Stimulated activated CD8-positive, alpha-beta memory T cell treated with anti-CD3 and anti-CD28 coated beads, Interleukin-2, amount 100 ng/mL, for 48 hours (primary cell): ENCODE results near the gene SPDYE2B.
"Not testable (repeated sequence)": the region's sequence is repeated elsewhere in the genome, so short reads cannot be mapped to it uniquely, and the experiment has no call there.

Source experiments
- DNase-seq, 2 donors: peaks; one replicate each; pipeline ENCODE4 v3.0.0-alpha.2; 2020; ENCODE audit warnings: low read depth in 2 of 2

Gene SPDYE2B

GRCh38 chr7:102649924-102650323 lies at the start of gene SPDYE2B:
SPDYE2B (plus strand) TSS chr7:102650319; CDS start chr7:102652349, 2,030 bp downstream.
- not testable (repeated sequence) for DNase-seq

GRCh38 chr7:102602317-102602716 lies 47.8 kb upstream of the SPDYE2B start:
- DNase-seq, result not testable (repeated sequence)

- DNase-seq, result not testable (repeated sequence)
These were observed 45.5 kb upstream of the SPDYE2B start for GRCh38 chr7:102604431-102605145.

- DNase-seq, result not testable (repeated sequence)
These were observed 43.3 kb upstream of the SPDYE2B start for GRCh38 chr7:102606848-102607247.

- not testable (repeated sequence) for DNase-seq
These were observed 40.4 kb upstream of the SPDYE2B start for GRCh38 chr7:102609734-102610133.

- not testable (repeated sequence) for DNase-seq
These were observed 39.7 kb upstream of the SPDYE2B start for GRCh38 chr7:102610441-102610840.

- DNase-seq, result not testable (repeated sequence)
These were observed 39.0 kb upstream of the SPDYE2B start for GRCh38 chr7:102611013-102611674.

GRCh38 chr7:102611675-102612325 lies 38.3 kb upstream of the SPDYE2B start:
- DNase-seq, result not testable (repeated sequence)

- DNase-seq, result not testable (repeated sequence)
These were observed 36.4 kb upstream of the SPDYE2B start for GRCh38 chr7:102613575-102614345.

- DNase-seq, result not testable (repeated sequence)
These were observed 35.8 kb upstream of the SPDYE2B start for GRCh38 chr7:102614346-102614697.

GRCh38 chr7:102614873-102615272 lies 35.2 kb upstream of the SPDYE2B start:
- not testable (repeated sequence) for DNase-seq

GRCh38 chr7:102615930-102616329 lies 34.2 kb upstream of the SPDYE2B start:
- DNase-seq, result not testable (repeated sequence)

- not testable (repeated sequence) for DNase-seq
These were observed 33.5 kb upstream of the SPDYE2B start, which contains the start of gene RASA4 for GRCh38 chr7:102616507-102617125. RASA4 (minus strand) TSS chr7:102616756; CDS start chr7:102616689, 67 bp downstream.

- DNase-seq, result not testable (repeated sequence)
These were observed 32.0 kb upstream of the SPDYE2B start for GRCh38 chr7:102618122-102618521.

GRCh38 chr7:102627271-102627904 lies 22.7 kb upstream of the SPDYE2B start:
- DNase-seq, result not testable (repeated sequence)

GRCh38 chr7:102630622-102631021 lies 19.5 kb upstream of the SPDYE2B start:
- not testable (repeated sequence) for DNase-seq

GRCh38 chr7:102634299-102634698 lies 15.8 kb upstream of the SPDYE2B start:
- not testable (repeated sequence) for DNase-seq

GRCh38 chr7:102635354-102635753 lies 14.8 kb upstream of the SPDYE2B start:
- not testable (repeated sequence) for DNase-seq

GRCh38 chr7:102636956-102637355 lies 13.2 kb upstream of the SPDYE2B start:
- not testable (repeated sequence) for DNase-seq

- DNase-seq, result not testable (repeated sequence)
These were observed 11.3 kb upstream of the SPDYE2B start for GRCh38 chr7:102638848-102639247.

GRCh38 chr7:102642691-102643090 lies 7.4 kb upstream of the SPDYE2B start, which contains the start of gene UPK3BL1:
UPK3BL1 (minus strand) TSS chr7:102642791; CDS start chr7:102642741, 50 bp downstream.
- DNase-seq, result not testable (repeated sequence)
